ENCODE measurements around the gene PTPN20.

PTPN20 gene

GRCh38 chr10:47035171-47035818, 124.1 kb downstream of the PTPN20 start:
- DNase-seq, result no peak

GRCh38 chr10:47035819-47036337, 124.7 kb downstream of the PTPN20 start:
- DNase-seq, result no peak

- DNase-seq, result no peak
Observed at GRCh38 chr10:47036771-47037170, 125.5 kb downstream of the PTPN20 start.

GRCh38 chr10:47037654-47038425, 126.6 kb downstream of the PTPN20 start:
- DNase-seq, result no peak

- DNase-seq, result no peak
Observed at GRCh38 chr10:47038881-47039561, 127.8 kb downstream of the PTPN20 start.

- no peak for DNase-seq
Observed at GRCh38 chr10:47039562-47039913, 128.3 kb downstream of the PTPN20 start.

- no peak for DNase-seq
Observed at GRCh38 chr10:47040041-47040491, 128.8 kb downstream of the PTPN20 start.

GRCh38 chr10:47040681-47041080, 129.5 kb downstream of the PTPN20 start:
- no peak for DNase-seq

- DNase-seq, result no peak
Observed at GRCh38 chr10:47041396-47042198, 130.4 kb downstream of the PTPN20 start.

GRCh38 chr10:47042199-47042473, 130.9 kb downstream of the PTPN20 start:
- DNase-seq, result no peak

GRCh38 chr10:47042780-47043750, 131.8 kb downstream of the PTPN20 start:
- DNase-seq, result no peak

- no peak for DNase-seq
Observed at GRCh38 chr10:47043928-47044538, 132.8 kb downstream of the PTPN20 start.

GRCh38 chr10:47044741-47045140, 133.5 kb downstream of the PTPN20 start:
- no peak for DNase-seq

- no peak for DNase-seq
Observed at GRCh38 chr10:47045331-47045861, 134.2 kb downstream of the PTPN20 start.

GRCh38 chr10:47046321-47047126, 135.3 kb downstream of the PTPN20 start:
- no peak for DNase-seq

- DNase-seq, result no peak
Observed at GRCh38 chr10:47047127-47047504, 135.9 kb downstream of the PTPN20 start.

- DNase-seq, result peak in 1 of 2 experiments; percentile 33
Observed at GRCh38 chr10:47047577-47048525, 136.6 kb downstream of the PTPN20 start.

- DNase-seq, result no peak
Observed at GRCh38 chr10:47048526-47048905, 137.3 kb downstream of the PTPN20 start.

Data from NCI-H1930 (cell line).